ENCODE results near the gene KRTAP12-3. TPM values are rescaled to one million over a fixed set of nuclear protein-coding genes. Genes with fewer than 3 reads are reported as not detected.

KRTAP12-3 gene
- total and polyA plus RNA-seq, 2 experiments from 2014 or later: not detected

- no peak overlapping the region for H3K9ac ChIP-seq
- no peak overlapping the region for H2AFZ ChIP-seq
- H3K4me3 ChIP-seq: no peak overlapping the region
- WGBS, 2 experiments (ENCODE audit: low coverage in 1 of 2, low lambda C conversion rate in 2 of 2, missing lambda C conversion rate in 2 of 2): 59 to 62% methylated on average over 13 of the region's 13 CpGs
- H3K27me3 ChIP-seq (replicated peaks; ENCODE audit: insufficient read depth): peaks cover 42% of the 10 kb centered on the region
- DNase-seq: no peak
- H3K4me1 ChIP-seq (ENCODE audit: insufficient read depth): no peaks in the 10 kb centered on the region
- H4K20me1 ChIP-seq (ENCODE audit: insufficient read depth): no peaks in the 10 kb centered on the region
- in situ Hi-C loops (cut with MboI): no loop called here
- H3K79me2 ChIP-seq (ENCODE audit: insufficient read depth): no peaks in the 10 kb centered on the region
- no peak overlapping the region for H3K27ac ChIP-seq
- no peak overlapping the region for H3K4me2 ChIP-seq (ENCODE audit: unreplicated experiment)
- no peaks in the 10 kb centered on the region for H3F3A ChIP-seq (ENCODE audit: insufficient read depth)
- no peaks in the 10 kb centered on the region for H3K9me3 ChIP-seq (ENCODE audit: low read depth)
- H3K36me3 ChIP-seq (ENCODE audit: low read depth): no peaks in the 10 kb centered on the region
- H3K9me2 ChIP-seq (ENCODE audit: insufficient read depth): no peaks in the 10 kb centered on the region
- no peak for TF ChIP-seq EZH2 (IDR thresholded peaks at IDR 0.05; ENCODE audit: insufficient read depth, poor library complexity, severe bottlenecking)
- no peak for TF ChIP-seq EZH2phosphoT487 (IDR thresholded peaks at IDR 0.05; ENCODE audit: insufficient read depth, low read depth)
These were observed 20.1 kb downstream of the KRTAP12-3 start for GRCh38 chr21:44677881-44678280.

- Histone ChIP-seq H3K9ac (no peak overlapping the region), H3K9me3 (ENCODE audit: low read depth) (no peaks in the 10 kb centered on the region), H3K9me2 (ENCODE audit: insufficient read depth) (no peaks in the 10 kb centered on the region), H3K4me3 (no peak overlapping the region), H3K4me1 (ENCODE audit: insufficient read depth) (no peaks in the 10 kb centered on the region), H3K4me2 (ENCODE audit: unreplicated experiment) (no peak overlapping the region), H3K36me3 (ENCODE audit: low read depth) (no peaks in the 10 kb centered on the region), H3K27ac (no peak overlapping the region), H3K79me2 (ENCODE audit: insufficient read depth) (no peaks in the 10 kb centered on the region), H3F3A (ENCODE audit: insufficient read depth) (no peaks in the 10 kb centered on the region), H3K27me3 (replicated peaks; ENCODE audit: insufficient read depth) (peaks cover 36% of the 10 kb centered on the region), H2AFZ (no peak overlapping the region), H4K20me1 (ENCODE audit: insufficient read depth) (no peaks in the 10 kb centered on the region)
- in situ Hi-C loops (cut with MboI): no loop called here
- TF ChIP-seq EZH2 (IDR thresholded peaks at IDR 0.05; ENCODE audit: insufficient read depth, poor library complexity, severe bottlenecking): no peak
- TF ChIP-seq EZH2phosphoT487 (IDR thresholded peaks at IDR 0.05; ENCODE audit: insufficient read depth, low read depth): no peak
- 41 to 42% methylated on average over 11 of the region's 11 CpGs for WGBS, 2 experiments (ENCODE audit: low coverage in 1 of 2, low lambda C conversion rate in 2 of 2, missing lambda C conversion rate in 2 of 2)
- DNase-seq: no peak
These were observed 23.4 kb downstream of the KRTAP12-3 start for GRCh38 chr21:44681152-44681551.

- no peak within 1 kb of the TSS for H3K27ac ChIP-seq
- H3K4me1 ChIP-seq (ENCODE audit: insufficient read depth): no peaks in the 10 kb centered on the region
- H3K27me3 ChIP-seq (replicated peaks; ENCODE audit: insufficient read depth): peaks cover 40% of the 10 kb centered on the region
- no peaks in the 10 kb centered on the region for H4K20me1 ChIP-seq (ENCODE audit: insufficient read depth)
- H3K4me3 ChIP-seq: no peak within 1 kb of the TSS
- no peaks in the 10 kb centered on the region for H3K9me3 ChIP-seq (ENCODE audit: low read depth)
- H2AFZ ChIP-seq: no peak within 1 kb of the TSS
- TF ChIP-seq EZH2phosphoT487 (IDR thresholded peaks at IDR 0.05; ENCODE audit: insufficient read depth, low read depth): no peak
- TF ChIP-seq EZH2 (IDR thresholded peaks at IDR 0.05; ENCODE audit: insufficient read depth, poor library complexity, severe bottlenecking): no peak
- WGBS, 2 experiments (ENCODE audit: low coverage in 1 of 2, low lambda C conversion rate in 2 of 2, missing lambda C conversion rate in 2 of 2): 36 to 48% methylated on average over 22 to 23 of the region's 23 CpGs
- in situ Hi-C loops (cut with MboI): no loop called here
- H3K79me2 ChIP-seq (ENCODE audit: insufficient read depth): no peaks in the 10 kb centered on the region
- H3K36me3 ChIP-seq (ENCODE audit: low read depth): no peaks in the 10 kb centered on the region
- no peak within 1 kb of the TSS for H3K4me2 ChIP-seq (ENCODE audit: unreplicated experiment)
- no peak for DNase-seq
- no peaks in the 10 kb centered on the region for H3K9me2 ChIP-seq (ENCODE audit: insufficient read depth)
- no peaks in the 10 kb centered on the region for H3F3A ChIP-seq (ENCODE audit: insufficient read depth)
- no peak within 1 kb of the TSS for H3K9ac ChIP-seq
These were observed 24.3 kb downstream of the KRTAP12-3 start, which contains the start of gene KRTAP12-1 for GRCh38 chr21:44681861-44682579. KRTAP12-1 (minus strand) TSS chr21:44682163; CDS start chr21:44682123, 40 bp downstream.

DNA sequence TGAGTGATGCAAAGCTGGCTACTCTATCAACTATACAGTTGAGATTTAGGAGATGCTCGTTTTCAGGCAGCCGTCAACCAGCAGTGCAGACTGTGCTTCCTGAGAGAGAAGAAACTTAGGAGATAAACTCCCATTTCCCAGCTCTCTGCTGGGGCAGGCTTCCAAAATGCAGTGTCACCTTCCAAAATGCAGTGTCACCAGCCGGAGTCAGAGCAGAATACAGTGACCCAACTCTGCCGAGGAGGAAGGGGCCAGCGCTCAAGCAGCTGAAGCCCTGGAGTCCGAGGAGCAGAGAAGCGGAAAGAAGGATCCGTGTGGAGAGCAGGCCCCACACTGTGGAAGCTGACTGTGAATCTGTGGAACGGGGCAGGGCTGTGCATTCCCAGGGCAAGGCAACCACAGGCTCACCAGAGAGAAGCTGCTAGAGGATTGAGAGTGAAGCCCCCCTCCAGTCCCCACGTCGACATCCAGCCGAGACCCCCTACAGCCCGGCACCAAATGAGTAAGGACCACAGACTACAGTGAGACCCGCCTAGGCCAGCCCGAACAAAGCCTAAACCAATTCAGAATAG, 24.9 kb downstream of the KRTAP12-3 start:
- Histone ChIP-seq H3K9me2 (ENCODE audit: insufficient read depth) (no peaks in the 10 kb centered on the region), H3K4me3 (no peak overlapping the region), H3K4me2 (ENCODE audit: unreplicated experiment) (no peak overlapping the region), H3K4me1 (ENCODE audit: insufficient read depth) (no peaks in the 10 kb centered on the region), H3K9me3 (ENCODE audit: low read depth) (no peaks in the 10 kb centered on the region), H3K9ac (no peak overlapping the region), H4K20me1 (ENCODE audit: insufficient read depth) (no peaks in the 10 kb centered on the region), H2AFZ (no peak overlapping the region), H3K27ac (no peak overlapping the region), H3K79me2 (ENCODE audit: insufficient read depth) (no peaks in the 10 kb centered on the region), H3K27me3 (replicated peaks; ENCODE audit: insufficient read depth) (peaks cover 40% of the 10 kb centered on the region), H3K36me3 (ENCODE audit: low read depth) (no peaks in the 10 kb centered on the region), H3F3A (ENCODE audit: insufficient read depth) (no peaks in the 10 kb centered on the region)
- TF ChIP-seq EZH2 (IDR thresholded peaks at IDR 0.05; ENCODE audit: insufficient read depth, poor library complexity, severe bottlenecking): no peak
- TF ChIP-seq EZH2phosphoT487 (IDR thresholded peaks at IDR 0.05; ENCODE audit: insufficient read depth, low read depth): no peak
- in situ Hi-C loops (cut with MboI): no loop called here
- 33 to 40% methylated on average over 15 of the region's 15 CpGs for WGBS, 2 experiments (ENCODE audit: low coverage in 1 of 2, low lambda C conversion rate in 2 of 2, missing lambda C conversion rate in 2 of 2)
- no peak for DNase-seq
